ENCODE data around the gene A2ML1. TPM values are rescaled to one million over a fixed set of nuclear protein-coding genes. Genes with fewer than 3 reads are reported as not detected.

Gene A2ML1
- total and polyA plus RNA-seq, 2 donors (not counting 3 experiments of a cell fraction or from before 2014, with no cell fraction given), result not detected

DNA sequence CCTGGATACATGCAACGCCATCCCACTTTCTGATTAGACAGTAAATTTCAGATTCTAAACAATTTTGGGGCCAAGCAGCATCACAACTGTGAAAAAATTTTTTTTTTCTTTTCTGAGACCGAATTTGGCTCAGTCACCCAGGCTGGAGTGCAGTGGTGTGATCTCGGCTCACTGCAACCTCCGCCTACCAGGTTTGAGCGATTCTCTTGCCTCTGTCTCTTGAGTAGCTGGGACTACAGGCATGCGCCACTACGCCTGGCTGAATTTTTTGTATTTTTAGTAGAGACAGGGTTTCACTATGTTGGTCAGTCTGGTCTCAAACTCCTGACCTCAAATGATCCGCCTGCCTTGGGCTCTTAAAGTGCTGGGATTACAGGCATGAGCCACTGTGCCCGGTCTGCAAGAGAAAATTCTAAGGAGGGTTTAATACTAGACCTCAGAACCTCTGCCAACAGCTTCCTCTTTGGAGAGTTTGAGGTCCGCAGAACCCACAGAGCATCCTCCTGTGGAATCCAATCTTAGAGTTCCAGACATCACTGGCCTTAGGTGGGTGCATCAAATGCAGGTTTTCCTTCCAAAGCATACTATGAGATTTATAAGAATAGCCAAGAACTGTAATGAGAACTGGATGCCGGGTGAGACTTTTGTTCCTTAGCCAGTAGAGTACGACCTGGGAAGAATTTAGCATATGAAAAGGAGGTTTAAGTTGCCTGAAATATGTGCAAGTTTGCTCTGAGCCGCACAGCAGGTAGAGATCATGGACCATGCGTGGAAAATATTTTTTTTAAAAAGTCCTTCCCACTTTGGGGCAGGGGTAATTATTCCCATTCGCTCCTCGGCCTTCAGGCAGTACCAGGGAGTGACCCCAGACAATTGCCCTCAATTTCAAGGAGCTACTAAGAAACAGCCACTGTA lies 84.1 kb downstream of the A2ML1 start:
- Histone ChIP-seq H3K9me3 (replicated peaks; ENCODE audit: control insufficient read depth, insufficient read depth, low read length) (no peaks in the 10 kb centered on the region), H3K27ac (ENCODE audit: insufficient read depth, low read depth, low read length) (no peak overlapping the region), H4K20me1 (replicated peaks; ENCODE audit: control insufficient read depth, extremely low read depth, insufficient read depth, low read length) (no peaks in the 10 kb centered on the region), H3K36me3 (ENCODE audit: control insufficient read depth in 2 of 2, extremely low read depth in 1 of 2, insufficient read depth in 2 of 2, low read length in 2 of 2) (no peaks in the 10 kb centered on the region), H3K79me2 (ENCODE audit: control insufficient read depth, insufficient read depth, low read length) (no peaks in the 10 kb centered on the region), H3K9ac (replicated peaks; ENCODE audit: extremely low read depth, insufficient read depth, low read length) (no peak overlapping the region), H3K9me1 (replicated peaks; ENCODE audit: control insufficient read depth, extremely low read depth, insufficient read depth, low read length) (no peaks in the 10 kb centered on the region), H3K27me3 (ENCODE audit: control insufficient read depth in 2 of 2, insufficient read depth in 2 of 2, low read length in 2 of 2) (no peaks in the 10 kb centered on the region), H3K4me2 (ENCODE audit: insufficient read depth, low read length) (no peak overlapping the region), H3K4me1 (ENCODE audit: control insufficient read depth, extremely low read depth, insufficient read depth, low read length) (no peaks in the 10 kb centered on the region), H2AFZ (ENCODE audit: low read depth, low read length) (no peak overlapping the region), H3K4me3 (replicated peaks in 1 of 3; ENCODE audit: insufficient read depth in 1 of 3, low read depth in 1 of 3, low read length in 3 of 3) (no peak overlapping the region)
- FAIRE-seq (no peak), DNase-seq (ENCODE audit: low read depth, low spot score) (no peak)
- TF ChIP-seq MYC (IDR thresholded peaks at IDR 0.05; ENCODE audit: low read depth, low read length) (no peak), GATA2 (IDR thresholded peaks at IDR 0.05; ENCODE audit: insufficient read depth, insufficient read length, low read depth, low read length) (no peak), FOS (IDR thresholded peaks at IDR 0.05; ENCODE audit: borderline replicate concordance, insufficient read depth, low read length) (no peak), JUN (IDR thresholded peaks at IDR 0.05; ENCODE audit: borderline replicate concordance, insufficient read depth, insufficient read length, low read depth) (no peak), POLR2A (IDR thresholded peaks at IDR 0.05; ENCODE audit: low read depth, low read length) (no peak), POLR2AphosphoS5 (IDR thresholded peaks at IDR 0.05; ENCODE audit: insufficient read depth, low read depth, low read length) (no peak), EZH2 (IDR thresholded peaks at IDR 0.05; ENCODE audit: borderline replicate concordance, low read depth, low read length, severe bottlenecking) (no peak)
- TF ChIP-seq, protein P1, sequence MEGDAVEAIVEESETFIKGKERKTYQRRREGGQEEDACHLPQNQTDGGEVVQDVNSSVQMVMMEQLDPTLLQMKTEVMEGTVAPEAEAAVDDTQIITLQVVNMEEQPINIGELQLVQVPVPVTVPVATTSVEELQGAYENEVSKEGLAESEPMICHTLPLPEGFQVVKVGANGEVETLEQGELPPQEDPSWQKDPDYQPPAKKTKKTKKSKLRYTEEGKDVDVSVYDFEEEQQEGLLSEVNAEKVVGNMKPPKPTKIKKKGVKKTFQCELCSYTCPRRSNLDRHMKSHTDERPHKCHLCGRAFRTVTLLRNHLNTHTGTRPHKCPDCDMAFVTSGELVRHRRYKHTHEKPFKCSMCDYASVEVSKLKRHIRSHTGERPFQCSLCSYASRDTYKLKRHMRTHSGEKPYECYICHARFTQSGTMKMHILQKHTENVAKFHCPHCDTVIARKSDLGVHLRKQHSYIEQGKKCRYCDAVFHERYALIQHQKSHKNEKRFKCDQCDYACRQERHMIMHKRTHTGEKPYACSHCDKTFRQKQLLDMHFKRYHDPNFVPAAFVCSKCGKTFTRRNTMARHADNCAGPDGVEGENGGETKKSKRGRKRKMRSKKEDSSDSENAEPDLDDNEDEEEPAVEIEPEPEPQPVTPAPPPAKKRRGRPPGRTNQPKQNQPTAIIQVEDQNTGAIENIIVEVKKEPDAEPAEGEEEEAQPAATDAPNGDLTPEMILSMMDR (IDR thresholded peaks at IDR 0.05; ENCODE audit: extremely low read depth in 1 of 2, insufficient read depth in 1 of 2, low read depth in 1 of 2, low read length in 2 of 2), result no peak
- TF ChIP-seq, protein P2, sequence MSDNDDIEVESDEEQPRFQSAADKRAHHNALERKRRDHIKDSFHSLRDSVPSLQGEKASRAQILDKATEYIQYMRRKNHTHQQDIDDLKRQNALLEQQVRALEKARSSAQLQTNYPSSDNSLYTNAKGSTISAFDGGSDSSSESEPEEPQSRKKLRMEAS (IDR thresholded peaks at IDR 0.05; ENCODE audit: insufficient read depth, insufficient read length), result no peak
- dilution Hi-C loops (cut with MboI; ENCODE audit: extremely low pct_ligation_motif_present, low sequenced_read_pairs) (no loop called here), intact Hi-C loops (cut with micrococcal nuclease) (no loop called here)
- ChIA-PET POLR2A (no interaction called here), CTCF (interaction anchor here (0.6 to 2.4 kb wide), 6 partner anchors 11 to 249 kb away, joined by 3 to 10 read pairs (median 4); no protein-coding TSS in a partner anchor)
- BruUV-seq (replicated peaks), result no TSS peak

Data from endothelial cell of umbilical vein (primary cell).